HG02885 (cell line): ENCODE measurements around the gene ZNF334.

Source experiments
- ATAC-seq: cut with Tn5 transposase; IDR thresholded peaks from one replicate; pipeline ENCODE4 v1.9.1; 2021; ENCODE audit warnings: mild to moderate bottlenecking; ENCODE audit not compliant: unreplicated experiment, poor library complexity

Gene ZNF334

DNA sequence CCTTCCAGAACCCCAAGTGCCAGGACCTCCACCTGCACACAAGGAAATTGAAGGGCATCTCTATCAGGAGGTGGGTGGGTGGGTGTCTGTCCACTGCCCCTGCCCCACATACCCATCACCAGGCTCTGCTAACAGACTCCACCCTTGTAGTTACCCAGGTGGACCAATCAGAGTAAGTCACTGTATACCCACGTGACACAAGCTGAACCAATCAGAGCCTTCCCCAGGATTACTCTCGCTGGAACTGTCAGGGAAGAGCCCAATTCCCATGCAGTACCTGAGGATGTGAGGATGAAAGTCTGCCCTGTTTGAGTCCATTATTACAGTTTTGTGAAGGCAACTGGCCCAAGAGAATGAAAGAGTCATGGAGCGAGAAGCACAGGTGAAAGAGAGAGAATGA, 32.9 kb upstream of the ZNF334 start:
- ATAC-seq: no peak

DNA sequence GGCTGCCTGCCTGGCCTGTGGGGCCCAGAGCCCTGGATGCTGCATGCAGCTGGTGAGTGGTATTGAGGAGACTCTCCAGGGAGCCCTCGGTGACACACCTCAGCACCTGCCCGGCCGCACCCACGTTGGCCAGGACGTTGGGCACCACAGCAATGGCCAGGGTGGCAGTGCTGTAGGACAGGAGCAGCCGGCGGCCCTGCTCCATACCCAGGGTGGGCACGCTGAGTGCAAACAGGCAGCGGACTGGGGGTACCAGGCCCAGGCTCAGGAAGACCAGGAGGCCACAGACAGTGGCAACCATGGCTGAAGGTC, 32.4 kb upstream of the ZNF334 start:
- ATAC-seq: no peak

- no peak for ATAC-seq
These were observed 31.9 kb upstream of the ZNF334 start for GRCh38 chr20:46545077-46545826.

GRCh38 chr20:46544576-46544975, 31.2 kb upstream of the ZNF334 start:
- ATAC-seq: no peak

DNA sequence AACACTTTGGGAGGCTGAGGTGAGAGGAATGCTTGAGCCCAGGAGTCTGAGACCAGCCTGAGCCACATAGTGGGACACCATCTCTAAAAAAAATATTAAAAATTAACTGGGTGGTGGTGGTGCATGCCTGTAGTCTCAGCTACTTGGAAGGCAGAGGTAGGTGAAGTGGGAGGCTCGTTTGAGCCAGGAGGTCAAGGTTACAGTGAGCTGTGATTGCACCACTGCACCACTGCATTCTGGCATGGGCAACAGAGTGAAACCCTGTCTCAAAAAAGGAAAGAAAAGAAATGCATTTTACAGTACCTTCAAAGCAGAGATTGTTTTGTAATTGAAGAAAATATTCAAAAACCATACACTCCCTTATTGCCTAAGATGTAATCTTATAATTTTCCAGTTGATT, 30.6 kb upstream of the ZNF334 start:
- ATAC-seq: no peak

GRCh38 chr20:46543033-46543432, 29.7 kb upstream of the ZNF334 start:
- no peak for ATAC-seq

DNA sequence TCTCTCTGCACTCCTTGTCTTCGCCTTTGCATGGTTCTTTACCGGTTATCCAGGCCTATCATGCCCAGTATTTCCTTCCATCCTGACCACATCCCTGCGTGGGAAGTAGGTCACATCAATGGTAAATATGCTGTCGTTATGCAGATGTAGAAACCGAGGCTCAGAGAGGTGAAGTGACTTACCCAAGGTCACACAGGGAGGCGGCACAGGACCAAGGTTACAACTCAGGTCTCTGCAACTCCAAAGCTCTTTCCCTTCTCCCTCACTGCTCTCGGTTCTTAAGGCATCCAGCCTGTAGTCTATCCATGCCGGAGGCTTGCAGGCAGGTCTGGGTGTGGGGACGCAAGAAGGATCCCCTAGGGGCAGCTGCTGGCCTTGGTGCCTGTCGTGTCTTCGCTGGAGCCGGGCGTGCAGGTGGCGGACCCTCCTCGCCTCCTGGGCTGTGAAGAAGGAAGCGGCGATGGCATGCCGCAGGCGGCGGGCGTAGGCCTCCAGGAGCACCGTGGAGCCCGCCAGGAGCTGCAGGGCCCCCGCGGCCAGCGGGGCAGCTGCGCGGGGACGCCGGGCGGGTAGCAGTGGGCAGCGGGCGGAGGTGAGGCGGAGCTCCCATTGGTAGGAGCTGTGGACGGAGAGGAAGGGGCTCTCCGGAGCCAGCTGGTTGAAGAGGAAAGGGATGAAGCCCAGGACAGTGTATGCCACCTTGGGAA, 28.0 kb upstream of the ZNF334 start:
- ATAC-seq: no peak

DNA sequence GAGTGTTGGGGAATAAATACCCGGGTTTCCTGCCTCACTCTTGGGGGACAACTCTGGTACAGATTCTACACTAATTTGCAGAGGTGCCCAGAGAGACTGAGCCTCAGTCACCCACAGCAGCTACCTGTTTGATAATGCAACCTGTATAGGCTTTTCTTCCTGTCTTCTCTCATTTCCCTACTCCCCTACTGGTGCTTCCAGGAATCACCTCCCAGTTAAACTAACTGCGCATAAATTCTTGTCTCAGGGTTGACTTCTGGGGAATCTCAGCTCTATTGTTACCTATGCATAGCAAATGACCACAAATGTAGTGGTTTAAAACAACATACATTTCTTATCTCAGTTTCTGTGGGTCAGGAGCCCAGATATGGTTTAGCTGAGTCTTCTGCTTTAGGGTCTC, 25.8 kb upstream of the ZNF334 start:
- ATAC-seq: no peak

- no peak for ATAC-seq
These were observed 17.3 kb upstream of the ZNF334 start for GRCh38 chr20:46530640-46531039.

DNA sequence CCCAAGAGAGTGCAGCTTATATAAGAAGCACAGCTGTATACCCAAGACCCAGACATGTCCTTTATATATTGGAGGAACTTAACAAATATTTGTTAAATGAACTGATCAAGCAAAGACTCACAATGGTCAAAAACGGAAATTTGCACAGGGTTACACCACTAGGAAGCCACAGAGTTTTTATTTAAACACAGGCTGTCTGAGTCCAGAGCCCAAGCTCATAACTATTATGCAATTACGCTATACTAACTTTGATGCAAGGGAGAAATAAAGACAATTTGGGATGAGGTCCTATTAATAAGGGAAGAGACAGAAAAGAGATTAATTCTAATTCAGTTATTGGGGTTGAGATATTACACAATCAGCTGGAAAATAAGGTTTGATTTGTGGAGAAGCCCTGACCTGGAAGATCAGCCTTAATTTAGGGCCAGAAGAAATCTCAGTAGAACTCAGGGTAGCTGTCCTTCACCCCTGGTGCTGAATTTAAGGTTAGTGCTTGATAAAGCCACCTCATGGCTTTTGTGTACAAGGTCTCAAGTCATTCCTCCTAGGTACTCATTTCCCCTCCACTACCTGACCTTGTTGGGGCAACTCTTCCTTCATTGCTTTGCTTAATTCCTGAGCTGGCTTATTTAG, 10.5 kb upstream of the ZNF334 start:
- no peak for ATAC-seq

DNA sequence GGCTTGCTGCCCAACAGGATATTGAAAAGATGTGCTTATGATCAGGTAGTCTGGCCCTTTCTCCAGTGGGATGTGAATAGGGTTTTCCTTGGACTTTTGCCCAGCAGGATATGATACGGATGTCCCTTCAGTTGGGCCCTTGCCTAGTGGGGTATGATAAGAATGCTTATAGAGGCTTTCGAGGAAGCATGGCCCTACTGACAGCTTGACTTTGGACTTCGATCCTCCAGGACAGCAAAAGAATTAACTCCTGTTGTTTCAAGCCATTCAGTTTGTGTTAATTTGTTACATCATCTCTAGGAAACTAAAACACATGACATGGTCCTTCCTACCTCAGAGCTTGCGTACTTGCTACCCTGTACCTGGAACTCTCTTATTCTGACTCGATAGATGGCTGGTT, 9.7 kb upstream of the ZNF334 start:
- ATAC-seq: no peak

GRCh38 chr20:46520976-46521579, 7.7 kb upstream of the ZNF334 start:
- no peak for ATAC-seq

DNA sequence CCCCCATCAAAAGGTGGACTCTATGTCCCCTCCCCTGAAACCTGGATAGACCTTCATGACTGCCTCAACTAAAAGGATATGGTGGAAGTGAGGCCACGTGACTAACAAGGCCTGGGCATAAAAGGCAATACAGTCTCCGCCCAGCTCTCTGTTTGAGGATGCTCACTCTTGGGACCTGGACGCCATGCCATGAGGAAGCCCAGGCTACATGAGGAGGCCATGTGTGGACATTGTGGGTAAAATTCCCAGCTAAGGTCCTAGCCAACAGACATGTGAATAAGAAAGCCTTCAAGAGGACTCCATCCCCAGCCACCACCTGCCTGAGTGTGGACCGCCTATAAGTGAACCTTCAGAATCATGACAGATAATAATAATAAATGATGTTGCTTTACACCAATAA, 7.2 kb upstream of the ZNF334 start:
- ATAC-seq: no peak

- no peak for ATAC-seq
These were observed 6.2 kb upstream of the ZNF334 start for GRCh38 chr20:46519471-46520068.

DNA sequence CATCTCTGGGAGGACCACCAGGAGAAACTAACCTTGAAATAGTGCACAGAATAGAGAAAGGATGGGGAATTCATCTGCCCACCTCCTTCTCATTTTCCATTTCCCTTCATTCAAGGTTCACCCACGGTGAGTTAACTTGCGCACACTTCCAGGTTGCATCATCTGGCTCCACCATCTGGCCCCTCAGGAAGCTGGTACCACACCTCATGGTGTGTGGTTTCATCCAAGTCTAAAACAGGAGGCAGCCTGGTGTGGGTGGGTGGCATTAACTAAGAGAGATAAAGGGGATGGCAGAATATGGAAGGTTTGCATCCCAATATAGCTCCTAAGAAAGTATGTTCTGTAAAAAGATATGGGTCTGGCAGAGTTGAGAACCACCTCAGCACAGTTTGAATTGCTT, 3.8 kb downstream of the ZNF334 start:
- ATAC-seq: no peak

DNA sequence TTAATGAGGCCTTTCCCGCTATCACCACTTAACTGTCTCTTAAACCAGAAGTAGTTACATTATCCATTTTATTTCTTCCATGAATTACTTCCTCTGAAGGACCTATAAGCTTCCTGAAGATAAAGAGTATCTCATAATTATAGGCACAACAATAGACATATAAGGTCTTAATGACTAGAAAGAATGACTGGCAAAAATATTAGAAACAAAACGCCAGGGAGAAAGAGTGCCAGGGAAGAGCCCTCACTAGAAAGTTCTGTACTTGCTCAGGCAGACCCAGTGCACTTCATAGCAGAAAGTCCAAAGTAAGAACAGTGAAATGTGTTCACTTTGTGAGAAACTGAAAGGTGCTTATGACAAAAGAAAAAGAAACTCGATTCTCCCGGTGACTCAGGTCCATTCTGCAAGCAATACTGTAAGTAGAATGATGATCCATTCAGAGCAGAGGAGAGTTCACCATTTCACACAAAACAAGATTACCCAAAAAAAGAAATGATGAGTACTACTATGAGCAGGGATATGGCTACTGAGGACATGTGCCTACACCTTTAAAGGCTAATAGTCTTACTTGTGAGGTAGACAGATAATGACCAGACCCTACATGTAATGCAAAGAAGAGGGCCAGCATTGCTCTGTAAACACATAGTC, 5.5 kb downstream of the ZNF334 start:
- ATAC-seq: no peak

GRCh38 chr20:46505506-46505905, 7.9 kb downstream of the ZNF334 start:
- no peak for ATAC-seq

- ATAC-seq: no peak
These were observed 11.4 kb downstream of the ZNF334 start for GRCh38 chr20:46501961-46502360.

GRCh38 chr20:46501337-46501942, 11.9 kb downstream of the ZNF334 start:
- no peak for ATAC-seq

- ATAC-seq: no peak
These were observed 19.3 kb downstream of the ZNF334 start for GRCh38 chr20:46494077-46494476.
